ENCODE measurements around the gene ATP8B3. TPM values are rescaled to one million over a fixed set of nuclear protein-coding genes. Genes with fewer than 3 reads are reported as not detected.

The ATP8B3 gene
- total and polyA plus RNA-seq, 2 donors (not counting 1 experiment from before 2014, with no cell fraction given): 2.3 to 3.0 TPM

- H3K9ac ChIP-seq (ENCODE audit: insufficient read depth, low read length): peak overlapping the region; percentile 7
- no peaks in the 10 kb centered on the region for H3K36me3 ChIP-seq (ENCODE audit: control insufficient read depth, insufficient read depth, low read length)
- H3K4me1 ChIP-seq (ENCODE audit: control insufficient read depth, extremely low read depth, insufficient read depth, low read length): peaks cover 11% of the 10 kb centered on the region
- no peaks in the 10 kb centered on the region for H4K20me1 ChIP-seq (ENCODE audit: control insufficient read depth, extremely low read depth, insufficient read depth, low read length)
- H3K9me3 ChIP-seq (ENCODE audit: control insufficient read depth, insufficient read depth, low read depth, low read length): no peaks in the 10 kb centered on the region
- no peak overlapping the region for H3K27ac ChIP-seq (ENCODE audit: insufficient read depth, low read length)
- TF ChIP-seq, protein P1, sequence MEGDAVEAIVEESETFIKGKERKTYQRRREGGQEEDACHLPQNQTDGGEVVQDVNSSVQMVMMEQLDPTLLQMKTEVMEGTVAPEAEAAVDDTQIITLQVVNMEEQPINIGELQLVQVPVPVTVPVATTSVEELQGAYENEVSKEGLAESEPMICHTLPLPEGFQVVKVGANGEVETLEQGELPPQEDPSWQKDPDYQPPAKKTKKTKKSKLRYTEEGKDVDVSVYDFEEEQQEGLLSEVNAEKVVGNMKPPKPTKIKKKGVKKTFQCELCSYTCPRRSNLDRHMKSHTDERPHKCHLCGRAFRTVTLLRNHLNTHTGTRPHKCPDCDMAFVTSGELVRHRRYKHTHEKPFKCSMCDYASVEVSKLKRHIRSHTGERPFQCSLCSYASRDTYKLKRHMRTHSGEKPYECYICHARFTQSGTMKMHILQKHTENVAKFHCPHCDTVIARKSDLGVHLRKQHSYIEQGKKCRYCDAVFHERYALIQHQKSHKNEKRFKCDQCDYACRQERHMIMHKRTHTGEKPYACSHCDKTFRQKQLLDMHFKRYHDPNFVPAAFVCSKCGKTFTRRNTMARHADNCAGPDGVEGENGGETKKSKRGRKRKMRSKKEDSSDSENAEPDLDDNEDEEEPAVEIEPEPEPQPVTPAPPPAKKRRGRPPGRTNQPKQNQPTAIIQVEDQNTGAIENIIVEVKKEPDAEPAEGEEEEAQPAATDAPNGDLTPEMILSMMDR (conservative IDR thresholded peaks at IDR 0.05 in 1 of 2, IDR thresholded peaks at IDR 0.05 in 1 of 2; ENCODE audit: low read depth in 1 of 2, low read length in 2 of 2): no peak
- no peak for TF ChIP-seq EZH2 (IDR thresholded peaks at IDR 0.05; ENCODE audit: low read length, missing control alignments)
- H3K4me3 ChIP-seq (replicated peaks in 1 of 4; ENCODE audit: control extremely low read depth in 1 of 4, insufficient read depth in 1 of 4, low read depth in 3 of 4, low read length in 4 of 4): no peak overlapping the region
- peaks cover 34% of the 10 kb centered on the region for H3K27me3 ChIP-seq (ENCODE audit: control insufficient read depth, insufficient read depth, low read length)
- no peaks in the 10 kb centered on the region for H3K79me2 ChIP-seq (ENCODE audit: control insufficient read depth, insufficient read depth, low read length)
- DNase-seq (ENCODE audit: low read depth in 2 of 2): peak in 1 of 2 donors; percentile 26
- no peak overlapping the region for H2AFZ ChIP-seq (ENCODE audit: low read length)
- H3K4me2 ChIP-seq (ENCODE audit: extremely low read depth, insufficient read depth, low read length): peak overlapping the region; percentile 44
Measured at GRCh38 chr19:1746401-1747284, 65.4 kb downstream of the ATP8B3 start.

DNA sequence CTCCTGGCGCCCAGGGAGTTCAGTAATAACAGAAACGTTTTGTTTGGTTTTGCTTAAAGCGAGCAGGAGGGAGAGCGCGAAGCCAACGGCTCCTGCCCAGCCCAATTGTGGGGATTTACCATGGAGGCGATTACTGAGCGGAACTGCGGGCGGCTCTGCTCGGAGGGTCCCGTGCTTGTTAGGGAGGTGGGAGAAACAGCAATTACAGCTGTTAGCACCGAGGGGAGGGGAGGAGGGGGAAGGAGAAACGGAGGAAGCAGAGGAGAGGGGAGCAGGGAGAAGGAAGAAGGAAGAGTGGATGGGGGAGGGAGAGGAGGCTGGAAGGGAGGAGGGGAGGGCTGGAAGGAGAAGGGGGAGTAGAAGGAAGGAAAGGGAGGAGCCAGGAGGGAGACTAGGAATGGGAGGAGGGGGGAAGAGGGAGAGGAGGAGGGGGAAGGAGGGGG is 66.5 kb downstream of the ATP8B3 start:
- Histone ChIP-seq H3K27ac (ENCODE audit: insufficient read depth, low read length) (no peak overlapping the region), H3K36me3 (ENCODE audit: control insufficient read depth, insufficient read depth, low read length) (no peaks in the 10 kb centered on the region), H3K4me3 (replicated peaks in 1 of 4; ENCODE audit: control extremely low read depth in 1 of 4, insufficient read depth in 1 of 4, low read depth in 3 of 4, low read length in 4 of 4) (no peak overlapping the region), H3K9ac (ENCODE audit: insufficient read depth, low read length) (no peak overlapping the region), H4K20me1 (ENCODE audit: control insufficient read depth, extremely low read depth, insufficient read depth, low read length) (no peaks in the 10 kb centered on the region), H3K9me3 (ENCODE audit: control insufficient read depth, insufficient read depth, low read depth, low read length) (no peaks in the 10 kb centered on the region), H3K79me2 (ENCODE audit: control insufficient read depth, insufficient read depth, low read length) (no peaks in the 10 kb centered on the region), H3K4me1 (ENCODE audit: control insufficient read depth, extremely low read depth, insufficient read depth, low read length) (peaks cover 11% of the 10 kb centered on the region), H3K27me3 (ENCODE audit: control insufficient read depth, insufficient read depth, low read length) (peaks cover 25% of the 10 kb centered on the region), H2AFZ (ENCODE audit: low read length) (no peak overlapping the region), H3K4me2 (ENCODE audit: extremely low read depth, insufficient read depth, low read length) (peak overlapping the region; percentile 44)
- DNase-seq (ENCODE audit: low read depth in 2 of 2): no peak
- no peak for TF ChIP-seq EZH2 (IDR thresholded peaks at IDR 0.05; ENCODE audit: low read length, missing control alignments)
- TF ChIP-seq, protein P1 (conservative IDR thresholded peaks at IDR 0.05 in 1 of 2, IDR thresholded peaks at IDR 0.05 in 1 of 2; ENCODE audit: low read depth in 1 of 2, low read length in 2 of 2): no peak

- H3K27me3 ChIP-seq (ENCODE audit: control insufficient read depth, insufficient read depth, low read length): peaks cover 19% of the 10 kb centered on the region
- no peak overlapping the region for H3K4me3 ChIP-seq (replicated peaks in 1 of 4; ENCODE audit: control extremely low read depth in 1 of 4, insufficient read depth in 1 of 4, low read depth in 3 of 4, low read length in 4 of 4)
- H3K4me2 ChIP-seq (ENCODE audit: extremely low read depth, insufficient read depth, low read length): no peak overlapping the region
Measured at GRCh38 chr19:1744822-1745563, 67.1 kb downstream of the ATP8B3 start.

More at GRCh38 chr19:1744822-1745563, 67.1 kb downstream of the ATP8B3 start:
- Histone ChIP-seq H3K9me3 (ENCODE audit: control insufficient read depth, insufficient read depth, low read depth, low read length) (no peaks in the 10 kb centered on the region), H3K4me1 (ENCODE audit: control insufficient read depth, extremely low read depth, insufficient read depth, low read length) (peaks cover 11% of the 10 kb centered on the region), H3K36me3 (ENCODE audit: control insufficient read depth, insufficient read depth, low read length) (no peaks in the 10 kb centered on the region), H3K79me2 (ENCODE audit: control insufficient read depth, insufficient read depth, low read length) (no peaks in the 10 kb centered on the region), H2AFZ (ENCODE audit: low read length) (no peak overlapping the region), H4K20me1 (ENCODE audit: control insufficient read depth, extremely low read depth, insufficient read depth, low read length) (no peaks in the 10 kb centered on the region), H3K27ac (ENCODE audit: insufficient read depth, low read length) (no peak overlapping the region), H3K9ac (ENCODE audit: insufficient read depth, low read length) (no peak overlapping the region)
- TF ChIP-seq EZH2 (IDR thresholded peaks at IDR 0.05; ENCODE audit: low read length, missing control alignments): no peak
- DNase-seq (ENCODE audit: low read depth in 2 of 2): no peak

Measured in fibroblast of lung (primary cell).